Measurements from ENCODE around the gene TSC1.

- TF ChIP-seq CTCF (IDR thresholded peaks at IDR 0.05) (no peak), POLR2AphosphoS5 (IDR thresholded peaks at IDR 0.05) (no peak)
Measured at GRCh38 chr9:132946211-132946610, 1.8 kb upstream of the TSC1 start.

Data from suprapubic skin (tissue), 3 donors.